HL-60/S4 (cell line): ENCODE data around the gene SAMD4A.
"Not testable (repeated sequence)": the region's sequence is repeated elsewhere in the genome, so short reads cannot be mapped to it uniquely, and the experiment has no call there.

ENCODE experiments used
- in situ Hi-C: fragments of 300-500 bp; cut with MboI; formaldehyde crosslinking; loops from 2 replicates; pipeline ENCODE4 v1.14.3; 2022; ENCODE audit warnings: low sequenced_read_pairs

SAMD4A gene

DNA sequence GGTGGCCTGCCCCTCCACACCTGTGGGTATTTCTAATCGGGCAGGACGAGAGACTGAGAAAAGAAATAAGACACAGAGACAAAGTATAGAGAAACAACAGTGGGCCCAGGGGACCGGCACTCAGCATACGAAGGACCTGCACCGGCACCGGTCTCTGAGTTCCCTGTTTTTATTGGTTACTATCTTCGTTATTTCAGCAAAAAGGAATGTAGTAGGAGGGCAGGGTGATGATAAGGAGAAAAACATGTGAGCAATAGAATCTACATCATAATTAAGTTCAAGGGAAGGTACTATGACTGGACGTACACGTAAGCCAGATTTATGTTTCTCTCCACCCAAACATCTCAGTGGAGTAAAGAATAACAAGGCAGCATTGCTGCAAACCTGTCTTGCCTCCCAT lies 185.7 kb downstream of the SAMD4A start:
- in situ Hi-C loops: not testable (repeated sequence)

DNA sequence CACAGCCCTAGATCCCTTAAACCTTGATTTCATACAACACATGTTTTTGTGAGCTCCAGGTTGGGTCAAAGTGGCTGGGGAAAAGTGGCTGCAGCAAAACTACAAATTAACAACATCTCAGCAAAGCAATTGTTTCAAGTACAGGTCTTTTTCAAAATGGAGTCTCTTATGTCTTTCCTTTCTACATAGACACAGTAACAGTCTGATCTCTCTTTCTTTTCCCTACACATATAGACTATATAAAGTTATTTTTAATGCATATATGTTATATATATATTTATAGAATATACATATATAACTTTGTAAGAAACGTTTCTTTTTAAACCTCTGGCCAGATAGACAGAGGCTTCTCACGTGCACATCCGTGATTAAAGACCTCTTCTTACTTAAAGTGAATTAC lies 186.5 kb downstream of the SAMD4A start:
- in situ Hi-C loops: not testable (repeated sequence)

DNA sequence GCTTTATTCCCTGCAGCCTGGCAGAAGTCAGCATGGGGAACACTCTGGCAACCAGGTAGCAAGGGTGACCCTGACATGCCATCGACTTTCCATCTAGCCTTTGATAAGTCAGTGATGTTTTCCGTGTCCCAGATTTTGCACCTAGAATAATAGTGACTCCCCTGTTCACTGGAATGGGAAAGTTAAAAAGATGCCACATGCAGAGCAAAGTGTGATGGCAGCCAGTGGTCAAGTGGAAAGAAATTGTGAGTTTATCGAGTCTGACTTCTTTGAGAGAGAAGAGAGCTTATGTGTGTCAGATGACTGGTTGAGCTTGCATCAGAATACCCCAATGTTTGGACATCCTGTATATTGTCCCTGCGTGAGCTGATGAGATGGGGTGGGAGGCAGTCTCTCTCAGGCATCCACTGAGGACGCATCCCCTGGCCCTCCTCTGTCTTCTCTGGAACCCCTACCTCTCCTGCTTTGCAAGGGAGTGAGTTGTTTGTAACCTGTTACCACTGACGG lies 187.2 kb downstream of the SAMD4A start:
- in situ Hi-C loops: no loop called here

DNA sequence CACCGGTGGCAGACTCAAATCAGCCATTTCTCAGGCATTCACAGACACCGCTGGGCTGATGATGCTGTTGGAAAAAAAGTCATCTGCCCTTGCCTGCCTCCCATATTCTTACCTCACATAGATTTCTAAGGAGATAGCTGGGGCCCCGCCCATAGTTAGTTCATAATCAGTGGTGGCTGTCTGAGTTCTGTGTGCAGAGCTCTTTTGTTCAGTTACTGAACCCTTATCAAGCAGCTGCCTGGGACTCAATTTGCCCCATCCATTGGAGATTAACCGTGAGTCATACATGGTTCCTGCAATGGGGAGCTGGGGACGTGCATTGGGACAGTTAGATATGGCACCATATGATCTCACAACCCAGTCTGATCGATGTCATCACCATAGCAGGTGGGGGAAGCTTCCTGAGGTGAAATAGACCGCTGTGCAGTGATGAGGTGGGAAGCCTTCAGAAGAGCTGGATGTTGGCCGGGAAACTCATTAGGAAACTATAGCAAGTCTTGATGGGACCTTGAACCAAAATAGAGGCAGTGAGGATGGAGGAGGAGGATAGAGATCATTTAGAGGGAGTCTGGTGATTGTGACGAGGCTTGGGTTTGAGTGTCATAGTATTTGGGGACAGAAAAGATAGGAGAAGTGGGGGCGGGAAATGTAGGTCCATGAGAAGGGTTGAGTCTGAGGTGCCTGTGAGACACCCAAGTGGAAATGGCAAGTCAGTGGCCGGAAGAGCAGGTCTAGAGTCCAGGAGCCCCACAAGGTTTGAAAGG lies 187.9 kb downstream of the SAMD4A start:
- in situ Hi-C loops: no loop called here

DNA sequence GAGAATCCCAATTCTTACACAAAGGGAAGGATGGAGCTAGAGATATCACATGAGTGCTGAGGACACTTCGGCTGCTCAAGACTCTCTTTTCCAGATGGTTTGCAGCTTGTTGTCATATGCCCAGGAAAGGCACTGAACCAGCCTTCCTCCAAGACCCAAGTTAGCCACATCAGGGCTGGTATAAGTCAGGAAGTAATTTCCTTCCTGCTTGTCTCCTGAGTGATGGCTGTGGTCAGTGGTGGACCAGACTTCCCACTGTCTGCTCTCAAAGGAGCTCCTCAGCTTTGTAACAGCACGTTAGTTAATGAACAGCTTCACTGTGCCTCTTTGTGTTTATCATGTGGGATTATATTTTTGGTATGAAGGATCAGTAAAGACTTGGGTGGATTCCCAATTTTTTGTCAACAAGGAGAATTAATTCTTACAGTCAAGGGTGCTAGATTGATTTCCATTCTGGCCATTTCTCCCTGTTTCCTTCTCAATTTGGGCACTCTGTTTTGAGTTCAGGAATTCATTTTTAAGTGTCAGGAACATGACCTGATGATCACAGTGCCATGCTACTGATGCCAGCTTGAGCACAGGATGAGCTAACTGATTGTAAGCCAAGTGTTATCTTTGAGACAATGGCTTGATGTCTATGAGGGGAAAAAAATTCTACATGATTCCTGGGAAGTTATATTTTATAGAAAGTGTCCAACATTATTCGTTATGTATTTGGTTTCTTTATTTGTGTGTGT lies 189.9 kb downstream of the SAMD4A start:
- in situ Hi-C loops: no loop called here

DNA sequence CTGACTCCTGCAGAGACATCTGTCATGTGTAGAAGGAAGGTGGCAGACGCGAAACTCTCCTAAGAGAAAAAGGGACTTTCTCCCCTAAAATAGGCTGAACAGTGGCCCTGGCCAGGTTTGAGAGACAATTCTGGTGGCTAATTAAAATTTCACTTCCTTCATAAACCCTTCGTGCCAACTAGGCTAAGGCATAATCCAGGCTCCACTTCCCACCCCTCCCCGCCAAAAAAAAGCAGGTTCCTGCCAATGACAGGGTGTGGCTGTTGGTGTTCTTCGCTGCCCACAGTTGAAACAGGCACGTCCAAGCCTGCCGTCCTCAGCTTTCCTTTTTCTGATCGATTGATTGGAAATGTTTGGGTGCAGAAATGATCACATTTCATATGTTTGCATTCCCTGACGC lies 191.1 kb downstream of the SAMD4A start:
- in situ Hi-C loops: no loop called here

DNA sequence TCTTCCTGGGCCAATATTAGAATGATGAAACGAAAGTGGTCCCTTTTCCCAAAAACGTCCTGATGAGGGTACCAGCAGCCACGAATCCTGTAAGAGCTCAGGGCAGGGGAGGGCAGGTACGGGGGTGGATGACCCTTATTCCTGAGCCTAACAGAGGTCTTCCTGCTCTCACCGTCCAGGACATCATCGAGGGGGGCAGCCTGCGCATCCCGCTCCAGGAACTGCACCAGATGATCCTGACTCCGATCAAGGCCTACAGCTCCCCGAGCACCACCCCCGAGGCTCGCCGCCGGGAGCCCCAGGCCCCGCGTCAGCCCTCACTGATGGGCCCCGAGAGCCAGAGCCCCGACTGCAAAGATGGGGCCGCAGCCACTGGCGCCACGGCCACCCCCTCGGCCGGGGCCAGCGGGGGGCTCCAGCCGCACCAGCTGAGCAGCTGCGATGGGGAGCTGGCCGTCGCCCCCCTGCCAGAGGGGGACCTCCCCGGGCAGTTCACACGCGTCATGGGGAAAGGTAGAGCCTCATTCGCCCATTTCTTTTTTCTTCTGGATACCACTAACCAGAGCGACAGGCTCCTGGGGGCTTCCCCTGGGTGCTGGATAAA lies 193.2 kb downstream of the SAMD4A start:
- in situ Hi-C loops: no loop called here

DNA sequence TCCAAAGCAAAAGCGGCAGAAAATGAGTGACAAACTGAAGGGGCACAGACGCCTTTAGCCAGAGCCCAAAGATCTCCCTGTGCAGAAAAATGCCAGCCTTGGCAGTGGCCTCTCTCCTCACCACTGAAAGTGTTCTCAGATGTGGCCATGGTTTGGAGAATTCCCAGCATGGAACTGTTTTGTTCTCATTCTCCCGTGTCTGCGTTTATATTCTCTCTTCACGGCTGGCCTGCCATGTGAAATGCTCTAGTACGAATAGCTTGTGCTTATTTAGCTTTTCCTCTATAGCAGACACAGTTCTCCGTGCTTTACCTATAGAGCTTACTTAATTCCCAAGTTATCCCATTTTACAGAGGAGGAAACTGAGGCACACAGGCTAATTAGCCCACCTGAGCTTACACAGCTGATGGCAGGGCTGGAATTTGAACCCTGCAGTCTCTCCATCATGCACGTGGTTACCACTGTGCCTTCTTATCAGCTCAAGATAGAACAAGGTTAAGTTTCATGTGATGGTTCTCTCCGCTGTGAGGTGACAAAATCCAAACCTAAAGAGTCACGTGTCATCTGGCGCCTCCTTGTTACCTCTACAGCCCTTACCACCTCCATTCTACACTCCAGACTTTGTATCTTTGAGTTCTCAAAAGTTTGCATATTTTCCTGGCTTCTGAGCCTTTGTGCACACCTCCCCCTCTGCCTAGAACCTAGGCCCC lies 194.1 kb downstream of the SAMD4A start:
- in situ Hi-C loops: no loop called here

DNA sequence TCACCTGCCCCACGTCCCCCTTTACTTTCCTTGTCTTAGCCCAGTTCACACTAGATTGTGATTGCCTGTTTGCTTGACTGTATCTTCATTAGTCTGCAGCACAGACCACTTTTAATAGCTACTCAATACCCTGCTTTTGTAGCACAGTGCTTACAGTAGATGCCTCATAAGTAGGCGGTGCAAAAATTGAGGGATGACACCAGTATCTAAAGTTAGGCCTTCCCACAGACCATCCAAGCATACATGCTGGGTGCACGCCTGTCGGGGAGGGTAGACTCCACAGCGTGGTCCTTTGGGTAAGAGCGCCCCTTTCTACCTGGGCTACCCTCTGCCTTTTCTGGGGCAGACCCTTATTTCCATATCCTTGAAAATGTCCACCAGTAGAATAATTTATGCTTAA lies 194.9 kb downstream of the SAMD4A start:
- in situ Hi-C loops: no loop called here

DNA sequence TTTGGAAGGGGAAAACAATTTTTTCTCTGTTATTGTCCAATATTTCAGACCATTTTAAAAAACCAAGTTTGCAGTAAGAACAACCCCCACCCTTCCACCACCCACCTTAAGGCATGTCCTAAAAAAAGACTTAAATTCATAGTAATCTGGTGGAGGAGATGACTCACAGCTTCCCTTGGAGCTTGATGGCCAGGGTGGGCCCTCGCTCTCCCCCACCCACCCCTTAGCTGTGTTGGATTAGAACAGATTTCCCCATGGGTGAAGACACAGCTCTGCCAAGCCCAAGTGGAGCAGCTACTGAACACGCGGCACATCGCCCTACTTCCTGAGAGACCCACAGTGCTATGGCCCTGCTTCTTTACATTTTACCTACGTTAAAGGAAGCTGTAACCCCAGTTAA lies 195.4 kb downstream of the SAMD4A start:
- in situ Hi-C loops: no loop called here

DNA sequence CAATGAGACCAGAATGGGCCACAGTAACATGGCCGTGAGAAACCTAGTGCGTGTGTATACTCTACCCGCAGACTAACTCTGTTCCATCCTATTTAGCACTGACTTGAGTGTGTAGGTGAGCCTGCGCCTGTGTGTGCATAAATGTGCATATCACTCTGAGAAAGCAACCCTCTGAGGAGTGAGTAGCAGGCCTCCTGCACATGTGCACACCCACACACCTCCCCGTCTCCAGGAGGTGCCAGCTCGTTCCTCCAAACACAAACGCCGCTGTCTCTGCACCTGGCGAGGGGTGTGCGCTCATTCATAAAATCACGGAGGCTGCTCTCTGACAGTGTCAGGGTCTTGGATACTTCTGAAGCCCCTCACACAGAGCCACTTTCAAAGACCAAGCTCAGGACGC lies 196.8 kb downstream of the SAMD4A start:
- in situ Hi-C loops: no loop called here

DNA sequence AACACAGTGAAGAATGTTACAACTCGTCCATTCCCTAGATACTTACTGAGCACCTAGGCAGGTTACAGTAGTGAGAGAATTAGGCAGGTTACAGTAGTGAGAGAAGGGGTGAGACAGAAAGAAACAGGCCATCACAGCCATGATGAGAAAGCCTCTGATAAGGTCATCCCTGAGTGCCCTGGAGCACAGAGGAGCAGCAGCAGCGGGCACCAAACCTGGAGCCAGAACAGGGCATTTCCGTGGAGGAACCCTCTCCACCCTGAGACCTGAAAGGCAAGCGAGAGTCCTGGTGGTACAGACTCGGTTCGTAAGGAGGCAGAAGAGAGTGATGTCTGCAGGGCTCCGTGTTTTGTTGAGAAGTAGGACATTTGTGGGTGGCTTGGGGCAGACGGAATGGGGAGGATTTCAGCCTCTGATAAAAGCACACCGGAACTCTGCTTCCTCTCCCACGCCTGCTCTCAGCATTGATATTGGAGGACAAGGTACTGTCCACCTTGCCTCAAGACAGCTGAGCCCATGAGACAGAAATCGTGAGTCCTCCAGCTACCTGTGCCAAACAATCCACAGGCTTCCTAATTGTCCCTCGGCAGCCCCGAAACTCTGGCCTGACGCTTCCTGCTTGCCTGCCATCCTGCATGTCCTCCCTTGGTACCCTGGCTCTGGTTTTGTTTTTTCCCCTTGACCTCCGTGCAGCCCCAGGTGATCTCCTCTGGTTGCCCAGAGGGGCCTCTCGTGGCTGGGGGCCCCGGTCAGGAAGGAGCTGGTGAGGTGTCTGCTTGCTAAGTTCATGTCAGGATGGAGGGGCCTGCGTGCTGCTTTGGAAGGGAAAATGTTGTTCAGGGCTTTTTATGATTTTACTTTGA lies 199.6 kb downstream of the SAMD4A start:
- in situ Hi-C loops: no loop called here

DNA sequence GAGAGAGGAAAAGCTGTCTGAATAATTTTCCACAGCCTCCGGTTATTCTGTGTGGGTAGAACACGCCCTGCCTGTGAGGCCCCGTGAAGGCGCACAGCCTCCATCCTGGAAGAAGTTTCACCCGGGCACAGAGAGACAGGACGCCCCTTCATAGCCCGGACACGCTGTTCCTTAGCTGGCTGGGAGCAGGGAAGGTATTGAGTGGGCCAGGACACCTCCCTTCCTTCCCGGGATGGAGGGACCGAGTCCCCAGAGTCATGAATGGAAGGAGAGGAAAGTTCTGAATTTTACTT lies 200.2 kb downstream of the SAMD4A start:
- in situ Hi-C loops: no loop called here

DNA sequence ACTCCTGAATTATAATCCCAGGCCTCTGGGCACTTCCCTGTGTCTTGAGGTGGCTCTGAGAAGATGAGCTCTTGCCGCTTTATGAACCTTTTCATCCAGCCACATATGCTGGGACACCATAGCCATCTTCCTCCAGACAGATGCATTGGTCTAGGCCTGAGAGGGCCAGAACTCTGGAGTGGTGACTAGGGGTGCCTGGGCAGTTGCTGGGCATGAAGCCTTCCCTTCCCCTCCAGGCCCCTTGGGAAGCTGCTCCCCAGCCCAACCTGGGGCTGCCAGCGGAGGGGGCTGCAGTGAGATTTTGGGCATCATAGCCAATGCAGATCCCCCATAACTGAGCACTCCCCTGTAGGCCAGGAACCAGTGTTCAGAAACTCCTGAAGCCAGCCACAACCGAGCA lies 200.5 kb downstream of the SAMD4A start:
- in situ Hi-C loops: no loop called here

DNA sequence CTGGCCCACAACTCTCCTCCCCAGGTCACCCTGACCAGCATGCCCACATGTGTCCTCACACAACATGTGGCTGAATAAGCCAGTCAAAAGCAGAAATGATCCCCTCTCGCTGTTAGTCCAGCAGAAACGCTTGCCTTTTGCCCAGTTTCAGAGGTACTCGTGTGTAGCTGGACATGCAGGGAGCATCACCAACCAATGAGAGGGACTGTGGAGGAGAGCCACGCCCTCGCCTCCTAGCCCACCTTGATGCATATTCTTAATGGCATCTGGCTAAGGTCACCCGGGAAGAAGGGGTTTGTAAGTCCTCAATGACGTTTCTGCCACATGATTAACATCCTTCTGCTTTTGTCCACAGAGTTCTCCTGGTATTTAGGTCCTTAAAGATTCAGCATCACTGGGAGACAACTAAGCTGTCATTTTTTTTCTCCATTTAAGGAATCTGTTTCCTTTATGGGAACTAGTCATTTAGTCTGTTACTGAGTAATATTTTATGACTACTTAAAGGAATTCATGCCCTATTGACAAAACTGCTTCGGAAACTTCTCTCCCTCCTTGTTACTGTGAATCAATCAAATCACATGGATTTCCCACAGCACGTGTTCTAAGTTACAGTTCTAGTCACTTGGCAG lies 201.7 kb downstream of the SAMD4A start:
- in situ Hi-C loops: no loop called here

DNA sequence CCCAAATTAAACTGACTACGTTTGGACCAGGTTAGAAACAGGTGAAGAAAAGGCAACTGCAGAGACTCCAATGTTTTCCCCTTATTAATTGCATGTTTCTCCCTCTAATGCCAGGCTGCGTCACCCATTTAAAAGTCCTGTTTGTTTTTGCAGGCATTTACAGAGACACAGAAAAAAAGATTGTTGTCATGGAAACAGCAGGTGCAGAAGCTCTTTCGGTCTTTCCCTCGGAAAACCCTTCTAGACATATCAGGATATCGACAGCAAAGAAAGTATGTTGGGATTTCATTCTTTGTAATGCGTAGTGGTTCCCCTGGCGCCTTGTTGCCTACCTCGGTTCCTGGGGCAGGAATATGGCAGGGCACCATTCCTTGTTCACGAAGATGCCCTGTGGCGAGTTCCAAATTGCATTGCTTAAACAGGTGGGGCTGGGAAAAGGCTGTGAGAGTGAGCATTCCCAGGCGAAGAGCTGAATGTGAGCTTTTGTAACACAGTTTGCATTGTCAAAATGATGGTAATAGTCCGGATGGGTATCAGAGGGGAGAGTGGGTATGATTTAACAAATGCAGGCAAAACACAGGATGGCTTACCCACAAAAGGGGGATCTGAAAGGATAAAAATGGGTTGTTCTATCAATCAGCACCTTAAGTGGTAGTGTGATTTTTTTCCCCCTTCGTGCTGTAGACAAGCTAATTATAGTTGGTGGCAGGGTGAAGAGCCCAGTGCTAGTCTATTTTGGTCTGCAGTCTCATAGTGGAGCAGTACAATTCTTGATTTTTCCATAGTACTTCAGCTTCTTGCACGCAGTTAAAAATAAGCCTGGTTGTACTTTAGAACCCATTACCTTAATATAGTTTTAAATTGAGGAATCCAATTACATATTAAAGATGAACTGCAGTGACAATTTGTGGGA lies 203.3 kb downstream of the SAMD4A start:
- in situ Hi-C loops: no loop called here

DNA sequence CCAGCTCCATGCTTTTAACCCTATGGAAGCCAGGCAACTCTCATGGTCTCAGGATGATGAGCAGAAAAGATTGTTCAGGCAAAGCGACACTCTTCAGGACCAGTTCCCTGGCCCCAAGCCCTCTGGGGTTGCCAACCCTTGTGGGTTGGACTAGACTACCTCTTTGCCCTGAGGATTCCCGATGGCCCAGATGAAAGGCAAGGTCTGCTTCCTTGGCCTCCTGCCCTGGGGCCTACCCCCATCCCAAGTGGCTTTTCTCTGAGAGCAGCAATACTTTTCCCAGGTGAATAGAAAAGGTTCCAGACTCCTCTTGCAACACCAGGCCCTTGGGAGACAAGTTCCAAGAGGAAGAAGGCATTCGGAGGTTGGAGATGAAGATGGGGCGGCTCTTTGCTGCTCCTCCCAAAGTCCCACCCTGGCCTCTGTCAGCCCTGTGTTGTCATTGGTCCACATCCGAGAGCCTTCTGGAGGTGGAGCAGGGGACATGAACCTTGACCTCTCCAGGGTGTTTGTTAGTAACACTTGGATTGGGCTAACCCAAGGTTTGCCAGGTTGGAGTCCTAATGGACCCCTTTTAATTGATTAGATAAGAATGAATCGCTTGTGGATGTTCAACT lies 204.6 kb downstream of the SAMD4A start:
- in situ Hi-C loops: no loop called here

DNA sequence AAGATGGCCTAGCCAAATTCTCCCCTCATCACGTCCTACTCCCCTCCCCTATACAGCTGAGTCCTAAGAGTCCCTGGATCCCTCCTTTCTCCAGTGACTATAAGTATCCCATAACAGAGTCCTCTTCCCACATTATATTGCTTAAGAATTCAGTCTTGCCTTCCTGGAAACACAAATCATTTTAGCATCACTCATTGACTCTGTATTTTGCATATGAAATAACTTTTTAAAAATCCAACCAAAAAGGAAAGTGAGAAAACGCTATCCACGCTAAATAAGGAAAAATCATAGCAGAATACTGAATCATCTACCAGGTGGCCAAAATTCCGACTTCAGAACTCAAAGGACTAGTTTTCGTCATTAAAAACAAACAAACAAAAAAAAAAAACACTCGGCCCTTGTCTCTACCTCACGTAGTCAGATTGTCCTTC lies 205.5 kb downstream of the SAMD4A start:
- in situ Hi-C loops: no loop called here
